ENCODE measurements around the gene CST8. TPM values are rescaled to one million over a fixed set of nuclear protein-coding genes. Genes with fewer than 3 reads are reported as not detected.

The CST8 gene
- total RNA-seq, 4 donors from 2014 or later: not detected

GRCh38 chr20:23446505-23446904 lies 44.4 kb upstream of the CST8 start:
- Histone ChIP-seq H3K4me1 (no peaks in the 10 kb centered on the region), H3K27ac (no peak overlapping the region), H3K27me3 (no peaks in the 10 kb centered on the region), H3K9me3 (no peaks in the 10 kb centered on the region), H3K4me3 (no peak overlapping the region), H3K36me3 (no peaks in the 10 kb centered on the region)
- DNase-seq (ENCODE audit: low spot score in 2 of 2): no peak
- WGBS: 71% methylated on average over 8 of the region's 8 CpGs
- no peak for TF ChIP-seq POLR2AphosphoS5 (IDR thresholded peaks at IDR 0.05)
- no peak for TF ChIP-seq CTCF (IDR thresholded peaks at IDR 0.05)
- no peak for TF ChIP-seq EP300 (IDR thresholded peaks at IDR 0.05)
- TF ChIP-seq POLR2A (IDR thresholded peaks at IDR 0.05): no peak

- no peak overlapping the region for H3K27ac ChIP-seq
- DNase-seq (ENCODE audit: low spot score in 2 of 2): no peak
- TF ChIP-seq POLR2A (IDR thresholded peaks at IDR 0.05): no peak
- TF ChIP-seq CTCF (IDR thresholded peaks at IDR 0.05): no peak
- no peak for TF ChIP-seq EP300 (IDR thresholded peaks at IDR 0.05)
- TF ChIP-seq POLR2AphosphoS5 (IDR thresholded peaks at IDR 0.05): no peak
- H3K27me3 ChIP-seq: no peaks in the 10 kb centered on the region
- no peak overlapping the region for H3K4me3 ChIP-seq
- H3K9me3 ChIP-seq: no peaks in the 10 kb centered on the region
- H3K4me1 ChIP-seq: no peaks in the 10 kb centered on the region
- H3K36me3 ChIP-seq: no peaks in the 10 kb centered on the region
- WGBS: 88% methylated on average over 5 of the region's 5 CpGs
These were observed 42.8 kb upstream of the CST8 start for GRCh38 chr20:23448167-23448566.

- H3K9me3 ChIP-seq: no peaks in the 10 kb centered on the region
- H3K27ac ChIP-seq: no peak overlapping the region
- no peak for DNase-seq (ENCODE audit: low spot score in 2 of 2)
- H3K4me3 ChIP-seq: no peak overlapping the region
- WGBS: 52% methylated on average over 3 of the region's 3 CpGs
- no peak for TF ChIP-seq POLR2AphosphoS5 (IDR thresholded peaks at IDR 0.05)
- TF ChIP-seq CTCF (IDR thresholded peaks at IDR 0.05): no peak
- TF ChIP-seq POLR2A (IDR thresholded peaks at IDR 0.05): no peak
- no peak for TF ChIP-seq EP300 (IDR thresholded peaks at IDR 0.05)
- no peaks in the 10 kb centered on the region for H3K36me3 ChIP-seq
- H3K27me3 ChIP-seq: no peaks in the 10 kb centered on the region
- no peaks in the 10 kb centered on the region for H3K4me1 ChIP-seq
These were observed 41.5 kb upstream of the CST8 start for GRCh38 chr20:23449421-23449820.

- no peaks in the 10 kb centered on the region for H3K4me1 ChIP-seq
- no peak overlapping the region for H3K4me3 ChIP-seq
- H3K27ac ChIP-seq: no peak overlapping the region
- no peaks in the 10 kb centered on the region for H3K9me3 ChIP-seq
- WGBS: 91% methylated on average over 1 of the region's 1 CpG
- no peaks in the 10 kb centered on the region for H3K27me3 ChIP-seq
- DNase-seq (ENCODE audit: low spot score in 2 of 2): no peak
- H3K36me3 ChIP-seq: no peaks in the 10 kb centered on the region
- no peak for TF ChIP-seq EP300 (IDR thresholded peaks at IDR 0.05)
These were observed 40.0 kb upstream of the CST8 start for GRCh38 chr20:23450877-23451276.

- Histone ChIP-seq H3K27ac (no peak overlapping the region), H3K4me1 (no peaks in the 10 kb centered on the region), H3K4me3 (no peak overlapping the region), H3K9me3 (no peaks in the 10 kb centered on the region), H3K27me3 (no peaks in the 10 kb centered on the region), H3K36me3 (no peaks in the 10 kb centered on the region)
- TF ChIP-seq POLR2AphosphoS5 (IDR thresholded peaks at IDR 0.05) (no peak), POLR2A (IDR thresholded peaks at IDR 0.05) (no peak), EP300 (IDR thresholded peaks at IDR 0.05) (no peak), CTCF (IDR thresholded peaks at IDR 0.05) (no peak)
- no peak for DNase-seq (ENCODE audit: low spot score in 2 of 2)
- WGBS: 71% methylated on average over 11 of the region's 11 CpGs
These were observed 38.9 kb upstream of the CST8 start for GRCh38 chr20:23451956-23452487.

- H3K4me3 ChIP-seq: no peak within 1 kb of the TSS
- no peaks in the 10 kb centered on the region for H3K27me3 ChIP-seq
- no peak for DNase-seq (ENCODE audit: low spot score in 2 of 2)
- no peaks in the 10 kb centered on the region for H3K9me3 ChIP-seq
- no peak for TF ChIP-seq EP300 (IDR thresholded peaks at IDR 0.05)
- TF ChIP-seq CTCF (IDR thresholded peaks at IDR 0.05): no peak
- no peak for TF ChIP-seq POLR2AphosphoS5 (IDR thresholded peaks at IDR 0.05)
- no peak for TF ChIP-seq POLR2A (IDR thresholded peaks at IDR 0.05)
- no peaks in the 10 kb centered on the region for H3K36me3 ChIP-seq
- H3K4me1 ChIP-seq: no peaks in the 10 kb centered on the region
- WGBS: 44% methylated on average over 2 of the region's 4 CpGs
- H3K27ac ChIP-seq: no peak within 1 kb of the TSS
These were observed 38.1 kb upstream of the CST8 start, which contains the start of gene CST11 for GRCh38 chr20:23452776-23453175. CST11 (minus strand) TSS chr20:23452876; CDS start chr20:23452811, 65 bp downstream.
